HEK293 (cell line): ENCODE data around the gene TRMT13.

Experiments used
- CTCF ChIA-PET: fragments of 350-600 bp; formaldehyde crosslinking; extraction: SDS; loops from one replicate; lab custom pipeline; 2021; ENCODE audit warnings: antibody characterized with exemption; lab: Yijun Ruan, JAX
- POLR2A ChIA-PET: fragments of 300-600 bp; formaldehyde crosslinking; extraction: SDS; loops from one replicate; lab custom pipeline; 2020; ENCODE audit warnings: antibody characterized with exemption, inconsistent platforms; lab: Yijun Ruan, JAX
- H3K27ac ChIP-seq: fragments of 200-500 bp; sonication (Bioruptor generic); 2 replicates; pipeline ENCODE4 v1.5.1; 2014; ENCODE audit warnings: low read depth, low read length, control low read depth, inconsistent platforms; ENCODE audit errors: extremely low read depth
- H3K36me3 ChIP-seq, 2 experiments: fragments of 200-500 bp in 1 of 2; sonication (Bioruptor generic) in 1 of 2; 1 replicate in 1 of 2; 2 replicates in 1 of 2; pipeline ENCODE4 v1.5.1; 2014 to 2017; ENCODE audit warnings: inconsistent platforms in 2 of 2, low read length in 2 of 2; ENCODE audit not compliant: control insufficient read depth in 2 of 2, insufficient read depth in 1 of 2
- H3K4me1 ChIP-seq: fragments of 200-500 bp; sonication (Bioruptor generic); 2 replicates; pipeline ENCODE4 v1.5.1; 2014; ENCODE audit warnings: mild to moderate bottlenecking, low read length, inconsistent platforms; ENCODE audit not compliant: control insufficient read depth, insufficient read depth
- H3K4me3 ChIP-seq: 2 replicates; pipeline ENCODE4 v1.5.1; 2011; ENCODE audit warnings: low read depth, mild to moderate bottlenecking, control low read depth, low read length, moderate library complexity
- H3K9me3 ChIP-seq: fragments of 200-500 bp; sonication (Bioruptor generic); 2 replicates; pipeline ENCODE4 v1.5.1; 2014; ENCODE audit warnings: low read depth, low read length, inconsistent platforms; ENCODE audit not compliant: control insufficient read depth, insufficient read depth
- KLF9 ChIP-seq: fragments of 450-650 bp; formaldehyde crosslinking; IDR thresholded peaks from 2 replicates; pipeline ENCODE4 v1.5.1; 2016; ENCODE audit warnings: missing biosample characterization, missing genetic modification characterization, low read depth
- PRDM1 ChIP-seq: fragments of 450-650 bp; formaldehyde crosslinking; IDR thresholded peaks from 2 replicates; pipeline ENCODE4; 2016; ENCODE audit warnings: missing biosample characterization, missing genetic modification characterization
- SP3 ChIP-seq: fragments of 450-650 bp; formaldehyde crosslinking; IDR thresholded peaks from 2 replicates; pipeline ENCODE4 v1.5.1; 2016; ENCODE audit warnings: missing biosample characterization, missing genetic modification characterization
- ZNF121 ChIP-seq: fragments of 450-650 bp; formaldehyde crosslinking; IDR thresholded peaks from 2 replicates; pipeline ENCODE4 v1.5.1; 2016; ENCODE audit warnings: missing biosample characterization, missing genetic modification characterization
- ZNF354C ChIP-seq: fragments of 450-650 bp; formaldehyde crosslinking; IDR thresholded peaks from 2 replicates; pipeline ENCODE4 v1.5.1; 2016; ENCODE audit warnings: missing biosample characterization, missing genetic modification characterization, low read depth, borderline replicate concordance
- ZNF37A ChIP-seq: fragments of 450-650 bp; IDR thresholded peaks from 2 replicates; pipeline ENCODE4 v1.5.1; 2018; ENCODE audit warnings: missing biosample characterization, missing genetic modification characterization
- ZNF394 ChIP-seq: fragments of 450-650 bp; formaldehyde crosslinking; IDR thresholded peaks from 2 replicates; pipeline ENCODE4 v1.5.1; 2016; ENCODE audit warnings: missing biosample characterization, missing genetic modification characterization, mild to moderate bottlenecking, moderate library complexity, borderline replicate concordance
- ZNF423 ChIP-seq: fragments of 450-650 bp; formaldehyde crosslinking; IDR thresholded peaks from 2 replicates; pipeline ENCODE4 v1.5.1; 2016; ENCODE audit warnings: missing biosample characterization, missing genetic modification characterization
- ZNF501 ChIP-seq: fragments of 450-650 bp; formaldehyde crosslinking; IDR thresholded peaks from 2 replicates; pipeline ENCODE4 v1.5.1; 2016; ENCODE audit warnings: missing biosample characterization, missing genetic modification characterization
- ZNF510 ChIP-seq: fragments of 450-650 bp; formaldehyde crosslinking; IDR thresholded peaks from 2 replicates; pipeline ENCODE4 v1.5.1; 2018; ENCODE audit warnings: mild to moderate bottlenecking, missing genetic modification characterization, missing biosample characterization; ENCODE audit not compliant: insufficient replicate concordance
- ZNF514 ChIP-seq: fragments of 450-650 bp; formaldehyde crosslinking; IDR thresholded peaks from 2 replicates; pipeline ENCODE4 v1.5.1; 2016; ENCODE audit warnings: missing biosample characterization, missing genetic modification characterization
- ZNF521 ChIP-seq: fragments of 450-650 bp; formaldehyde crosslinking; IDR thresholded peaks from 2 replicates; pipeline ENCODE4 v1.5.1; 2017; ENCODE audit warnings: missing biosample characterization, mild to moderate bottlenecking, missing genetic modification characterization
- ZNF529 ChIP-seq: fragments of 450-650 bp; formaldehyde crosslinking; IDR thresholded peaks from 2 replicates; pipeline ENCODE4 v1.5.1; 2017; ENCODE audit warnings: missing genetic modification characterization, missing biosample characterization; ENCODE audit not compliant: insufficient replicate concordance
- ZNF530 ChIP-seq: fragments of 450-650 bp; formaldehyde crosslinking; IDR thresholded peaks from 2 replicates; pipeline ENCODE4 v1.5.1; 2016; ENCODE audit warnings: low read depth, missing biosample characterization, missing genetic modification characterization
- ZNF585B ChIP-seq: fragments of 450-650 bp; formaldehyde crosslinking; IDR thresholded peaks from 2 replicates; pipeline ENCODE4 v1.5.1; 2016; ENCODE audit warnings: missing biosample characterization, missing genetic modification characterization
- TF ChIP-seq, protein P1 (sequence below): fragments of 450-650 bp; formaldehyde crosslinking; IDR thresholded peaks from 2 replicates; pipeline ENCODE4 v1.5.1; 2017; ENCODE audit warnings: missing biosample characterization, missing genetic modification characterization
- TF ChIP-seq, protein P2 (sequence below): fragments of 450-650 bp; formaldehyde crosslinking; IDR thresholded peaks from 2 replicates; pipeline ENCODE4 v1.5.1; 2016; ENCODE audit warnings: missing biosample characterization, missing genetic modification characterization
- TF ChIP-seq, protein P3 (sequence below): fragments of 450-650 bp; formaldehyde crosslinking; IDR thresholded peaks from 2 replicates; pipeline ENCODE4; 2016; ENCODE audit warnings: missing biosample characterization, missing genetic modification characterization

Gene TRMT13

DNA sequence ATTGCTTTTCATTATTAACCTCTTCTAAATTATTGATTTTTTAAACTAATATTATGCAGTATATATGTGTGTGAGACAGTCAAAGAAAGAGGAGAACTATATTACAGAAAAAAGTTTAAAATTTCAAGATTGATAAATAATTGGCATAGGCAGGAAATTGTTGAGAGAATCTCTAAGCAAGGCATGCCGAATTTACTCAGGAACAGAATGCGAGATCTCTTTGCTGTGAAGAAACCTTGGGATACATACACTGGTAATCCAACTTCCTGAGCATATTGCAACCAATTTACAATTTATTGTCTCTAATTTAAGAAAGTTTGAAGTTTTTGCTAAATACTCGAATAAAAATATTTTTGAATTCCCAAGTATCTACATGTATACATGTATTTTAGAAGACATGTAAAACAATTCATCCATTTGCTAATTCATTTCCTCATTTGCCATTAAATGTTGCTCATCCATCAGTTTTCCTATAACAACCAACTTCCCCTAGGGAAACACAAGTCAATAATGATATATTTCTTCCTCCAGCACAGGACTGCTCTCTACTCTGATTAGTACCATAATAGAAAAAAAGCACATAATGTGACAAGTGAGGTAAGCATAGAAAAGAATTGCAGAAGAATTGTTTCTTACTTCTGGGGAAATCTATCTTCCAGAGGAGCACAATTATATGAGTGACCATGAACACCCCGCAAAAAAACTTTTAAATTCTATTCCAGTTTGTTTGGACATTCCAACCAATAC lies 44.5 kb downstream of the TRMT13 start (continued):
- TF ChIP-seq KLF9 (no peak), ZNF394 (tag by site-specific recombination) (no peak), ZNF514 (tag by site-specific recombination) (no peak), SP3 (tag by site-specific recombination) (no peak), ZNF521 (tag by site-specific recombination) (no peak)

DNA sequence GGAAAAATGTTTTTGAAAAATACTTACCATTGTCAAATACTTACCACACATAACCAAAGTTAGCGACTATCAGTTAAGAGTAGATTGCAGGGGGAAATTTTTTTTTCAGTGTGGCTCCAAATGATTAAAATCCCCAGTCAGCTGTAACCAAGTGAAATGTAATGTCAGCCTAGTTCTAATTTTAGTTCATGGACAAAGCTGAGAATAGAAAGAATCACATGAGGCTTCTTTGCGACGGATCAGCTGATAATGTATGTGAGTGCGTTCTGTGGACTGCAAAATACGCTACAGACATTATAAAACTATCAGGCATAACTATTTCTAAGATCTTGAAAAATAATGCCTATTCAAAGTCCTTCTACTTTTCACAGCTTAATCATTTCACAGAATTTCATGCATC lies 45.1 kb downstream of the TRMT13 start, which contains the start of gene LRRC39:
LRRC39 (minus strand) TSS at position 166 of the 400 bp plus-strand sequence. CDS start 9,740 bp downstream, outside the sequence.
- no peaks in the 10 kb centered on the region for H3K9me3 ChIP-seq
- ChIA-PET POLR2A (interaction anchor here (0.6 kb wide), 1 partner anchor 47 kb away, joined by 4 read pairs; no protein-coding TSS in a partner anchor), CTCF (interaction anchor here (0.8 kb wide), 1 partner anchor 279 kb away, joined by 3 read pairs; no protein-coding TSS in a partner anchor)
- no peak within 1 kb of the TSS for H3K27ac ChIP-seq
- H3K4me1 ChIP-seq = no peaks in the 10 kb centered on the region
- TF ChIP-seq, protein P1, sequence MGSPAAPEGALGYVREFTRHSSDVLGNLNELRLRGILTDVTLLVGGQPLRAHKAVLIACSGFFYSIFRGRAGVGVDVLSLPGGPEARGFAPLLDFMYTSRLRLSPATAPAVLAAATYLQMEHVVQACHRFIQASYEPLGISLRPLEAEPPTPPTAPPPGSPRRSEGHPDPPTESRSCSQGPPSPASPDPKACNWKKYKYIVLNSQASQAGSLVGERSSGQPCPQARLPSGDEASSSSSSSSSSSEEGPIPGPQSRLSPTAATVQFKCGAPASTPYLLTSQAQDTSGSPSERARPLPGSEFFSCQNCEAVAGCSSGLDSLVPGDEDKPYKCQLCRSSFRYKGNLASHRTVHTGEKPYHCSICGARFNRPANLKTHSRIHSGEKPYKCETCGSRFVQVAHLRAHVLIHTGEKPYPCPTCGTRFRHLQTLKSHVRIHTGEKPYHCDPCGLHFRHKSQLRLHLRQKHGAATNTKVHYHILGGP (tag by site-specific recombination) = no peak
- no peak for TF ChIP-seq ZNF510
- TF ChIP-seq PRDM1 (tag by site-specific recombination) = no peak
- no peak for TF ChIP-seq ZNF501 (tag by site-specific recombination)
- no peaks in the 10 kb centered on the region for H3K36me3 ChIP-seq
- H3K4me3 ChIP-seq = no peak within 1 kb of the TSS

DNA sequence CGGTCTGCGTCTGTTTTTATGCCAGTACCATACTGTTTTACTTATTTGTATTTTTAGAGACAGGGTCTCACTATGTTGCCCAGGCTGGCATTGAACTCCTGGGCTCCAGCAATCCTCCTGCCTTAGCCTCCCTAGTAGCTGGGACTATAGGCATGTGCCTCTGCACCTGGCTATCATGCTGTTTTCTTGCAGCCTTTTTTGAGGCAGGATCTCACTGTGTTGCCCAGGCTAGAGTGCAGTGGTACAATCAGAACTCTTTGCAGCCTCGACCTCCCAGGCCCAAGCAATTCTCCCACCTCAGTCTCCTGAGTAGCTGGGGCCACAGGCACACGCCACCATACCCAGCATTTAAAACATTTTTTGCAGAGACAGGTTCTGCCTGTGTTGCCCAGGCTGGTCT lies 50.4 kb downstream of the TRMT13 start:
- Histone ChIP-seq H3K4me3 (no peak overlapping the region), H3K36me3 (no peaks in the 10 kb centered on the region)
- TF ChIP-seq, protein P2, sequence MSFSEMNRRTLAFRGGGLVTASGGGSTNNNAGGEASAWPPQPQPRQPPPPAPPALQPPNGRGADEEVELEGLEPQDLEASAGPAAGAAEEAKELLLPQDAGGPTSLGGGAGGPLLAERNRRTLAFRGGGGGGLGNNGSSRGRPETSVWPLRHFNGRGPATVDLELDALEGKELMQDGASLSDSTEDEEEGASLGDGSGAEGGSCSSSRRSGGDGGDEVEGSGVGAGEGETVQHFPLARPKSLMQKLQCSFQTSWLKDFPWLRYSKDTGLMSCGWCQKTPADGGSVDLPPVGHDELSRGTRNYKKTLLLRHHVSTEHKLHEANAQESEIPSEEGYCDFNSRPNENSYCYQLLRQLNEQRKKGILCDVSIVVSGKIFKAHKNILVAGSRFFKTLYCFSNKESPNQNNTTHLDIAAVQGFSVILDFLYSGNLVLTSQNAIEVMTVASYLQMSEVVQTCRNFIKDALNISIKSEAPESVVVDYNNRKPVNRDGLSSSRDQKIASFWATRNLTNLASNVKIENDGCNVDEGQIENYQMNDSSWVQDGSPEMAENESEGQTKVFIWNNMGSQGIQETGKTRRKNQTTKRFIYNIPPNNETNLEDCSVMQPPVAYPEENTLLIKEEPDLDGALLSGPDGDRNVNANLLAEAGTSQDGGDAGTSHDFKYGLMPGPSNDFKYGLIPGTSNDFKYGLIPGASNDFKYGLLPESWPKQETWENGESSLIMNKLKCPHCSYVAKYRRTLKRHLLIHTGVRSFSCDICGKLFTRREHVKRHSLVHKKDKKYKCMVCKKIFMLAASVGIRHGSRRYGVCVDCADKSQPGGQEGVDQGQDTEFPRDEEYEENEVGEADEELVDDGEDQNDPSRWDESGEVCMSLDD (tag by site-specific recombination) = no peak
- TF ChIP-seq ZNF423 (tag by site-specific recombination) = no peak
- no peak for TF ChIP-seq ZNF530 (tag by site-specific recombination)
- peak; percentile 82 for TF ChIP-seq ZNF121 (tag by site-specific recombination)
- no peak for TF ChIP-seq ZNF37A (tag by site-specific recombination)
- TF ChIP-seq ZNF585B (tag by site-specific recombination) = no peak
- TF ChIP-seq, protein P3, sequence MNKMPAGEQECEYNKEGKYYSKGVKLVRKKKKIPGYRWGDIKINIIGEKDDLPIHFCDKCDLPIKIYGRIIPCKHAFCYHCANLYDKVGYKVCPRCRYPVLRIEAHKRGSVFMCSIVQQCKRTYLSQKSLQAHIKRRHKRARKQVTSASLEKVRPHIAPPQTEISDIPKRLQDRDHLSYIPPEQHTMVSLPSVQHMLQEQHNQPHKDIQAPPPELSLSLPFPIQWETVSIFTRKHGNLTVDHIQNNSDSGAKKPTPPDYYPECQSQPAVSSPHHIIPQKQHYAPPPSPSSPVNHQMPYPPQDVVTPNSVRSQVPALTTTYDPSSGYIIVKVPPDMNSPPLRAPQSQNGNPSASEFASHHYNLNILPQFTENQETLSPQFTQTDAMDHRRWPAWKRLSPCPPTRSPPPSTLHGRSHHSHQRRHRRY = no peak
- TF ChIP-seq ZNF529 = no peak
- no peak for TF ChIP-seq ZNF354C (tag by site-specific recombination)
- TF ChIP-seq, all 188 proteins: peak for 1
- Histone ChIP-seq H3K9me3 (no peaks in the 10 kb centered on the region), H3K4me1 (0 out of 2 replicates have a peak, but pooled peaks cover 2% of the 10 kb centered on the region), H3K27ac (no peak overlapping the region)
- ChIA-PET CTCF (no interaction called here), POLR2A (no interaction called here)
